Uterus (tissue), 4 donors: Measurements from ENCODE around the gene ELK4. TPM values are rescaled to one million over a fixed set of nuclear protein-coding genes. Genes with fewer than 3 reads are reported as not detected.

Experiments used
- DNase-seq, 2 donors: peaks; one replicate each; pipeline ENCODE4 v3.0.0-alpha.2; 2019 to 2020
- H3K27ac ChIP-seq, 2 donors: fragments of 200-600 bp; sonication (generic); 1 replicate in 1 of 2; 2 replicates in 1 of 2; pipeline ENCODE4 v1.5.1; 2016 to 2018
- H3K27me3 ChIP-seq, 2 donors: fragments of 200-600 bp; sonication (generic); one replicate each; pipeline ENCODE4 v1.5.1; 2018 to 2019; ENCODE audit warnings: control low read depth in 1 of 2
- H3K36me3 ChIP-seq, 2 donors: fragments of 200-600 bp; sonication (generic); one replicate each; pipeline ENCODE4 v1.5.1; 2019; ENCODE audit warnings: control low read depth in 1 of 2
- H3K4me1 ChIP-seq, 2 donors: fragments of 200-600 bp; sonication (generic); one replicate each; pipeline ENCODE4 v1.5.1; 2018 to 2019; ENCODE audit warnings: control low read depth in 1 of 2
- H3K4me3 ChIP-seq, 2 donors: fragments of 200-600 bp; sonication (generic); 1 replicate in 1 of 2; 2 replicates in 1 of 2; pipeline ENCODE4 v1.5.1; 2018 to 2019; ENCODE audit warnings: mild to moderate bottlenecking in 1 of 2
- H3K9me3 ChIP-seq, 2 donors: fragments of 200-600 bp; sonication (generic); one replicate each; pipeline ENCODE4 v1.5.1; 2019; ENCODE audit warnings: control low read depth in 1 of 2
- CTCF ChIP-seq, 4 experiments: fragments of 200-600 bp in 2 of 4; fragments of 450-650 bp in 2 of 4; sonication (generic) in 2 of 4; IDR thresholded peaks; one replicate each; pipeline ENCODE4 v1.5.1; 2016 to 2019; ENCODE audit warnings: antibody characterized with exemption in 4 of 4, mild to moderate bottlenecking in 2 of 4, moderate library complexity in 1 of 4
- POLR2A ChIP-seq, 2 donors: fragments of 450-650 bp; IDR thresholded peaks; one replicate each; pipeline ENCODE4 v1.6.1; 2016; ENCODE audit warnings: antibody characterized with exemption in 2 of 2, mild to moderate bottlenecking in 1 of 2, moderate library complexity in 1 of 2
- intact Hi-C: fragments of 100-400 bp; cut with DNase I; formaldehyde crosslinking; loops from one replicate; pipeline ENCODE4 v1.15.1; 2023; ENCODE audit warnings: low total_unique reads
- total RNA-seq, 4 donors: library from RNA; depleted of rRNA in 3 of 4; stranded (reverse); fragments of >200 nt in 3 of 4; gene quantifications; one replicate each; pipeline versions ENCODE4 v1.1.0 to v1.2.4, GENCODE V29; 2014 to 2023
- donor health status: DM: yes; HTN: yes; CAD: no.

ELK4 gene
- total RNA-seq, 4 donors from 2014 or later, result 17.9 to 97.7 (median 26.7) TPM

GRCh38 chr1:205667909-205668643 is 36.3 kb upstream of the ELK4 start:
- Histone ChIP-seq H3K9me3 (no peaks in the 10 kb centered on the region), H3K4me1 (no peaks in the 10 kb centered on the region), H3K36me3 (no peaks in the 10 kb centered on the region), H3K4me3 (no peak overlapping the region), H3K27ac (no peak overlapping the region), H3K27me3 (no peaks in the 10 kb centered on the region)
- no peak for TF ChIP-seq CTCF (IDR thresholded peaks at IDR 0.05)
- no peak for TF ChIP-seq POLR2A (IDR thresholded peaks at IDR 0.05)
- DNase-seq, result no peak
- intact Hi-C loops, result no loop called here

GRCh38 chr1:205666372-205667166 is 34.8 kb upstream of the ELK4 start:
- Histone ChIP-seq H3K36me3 (no peaks in the 10 kb centered on the region), H3K27me3 (no peaks in the 10 kb centered on the region), H3K4me1 (no peaks in the 10 kb centered on the region), H3K27ac (no peak overlapping the region), H3K9me3 (no peaks in the 10 kb centered on the region), H3K4me3 (no peak overlapping the region)
- no peak for DNase-seq
- TF ChIP-seq POLR2A (IDR thresholded peaks at IDR 0.05) (no peak), CTCF (IDR thresholded peaks at IDR 0.05) (no peak)
- intact Hi-C loops, result no loop called here

GRCh38 chr1:205665201-205666045 is 33.6 kb upstream of the ELK4 start:
- Histone ChIP-seq H3K27ac (no peak overlapping the region), H3K27me3 (no peaks in the 10 kb centered on the region), H3K36me3 (no peaks in the 10 kb centered on the region), H3K4me3 (no peak overlapping the region), H3K4me1 (no peaks in the 10 kb centered on the region), H3K9me3 (no peaks in the 10 kb centered on the region)
- DNase-seq, result no peak
- no peak for TF ChIP-seq CTCF (IDR thresholded peaks at IDR 0.05)
- no peak for TF ChIP-seq POLR2A (IDR thresholded peaks at IDR 0.05)
- intact Hi-C loops, result no loop called here

GRCh38 chr1:205664399-205665017 is 32.7 kb upstream of the ELK4 start:
- DNase-seq, result no peak
- Histone ChIP-seq H3K36me3 (no peaks in the 10 kb centered on the region), H3K4me3 (no peak overlapping the region), H3K9me3 (no peaks in the 10 kb centered on the region), H3K4me1 (no peaks in the 10 kb centered on the region), H3K27ac (no peak overlapping the region), H3K27me3 (no peaks in the 10 kb centered on the region)
- TF ChIP-seq CTCF (IDR thresholded peaks at IDR 0.05), result no peak
- intact Hi-C loops, result no loop called here
